ENCODE data around the gene UBASH3A. TPM values are rescaled to one million over a fixed set of nuclear protein-coding genes. Genes with fewer than 3 reads are reported as not detected.

UBASH3A gene
- polyA plus RNA-seq, 2 of the 4 experiments (the other 2 are of a cell fraction), result not detected

GRCh38 chr21:42465803-42466127, 62.1 kb downstream of the UBASH3A start:
- 78% methylated on average over 3 of the region's 3 CpGs for WGBS (ENCODE audit: missing lambda C conversion rate)
- Histone ChIP-seq H3K4me1 (no peaks in the 10 kb centered on the region), H3K4me2 (no peak overlapping the region), H3K4me3 (no peak overlapping the region), H3K27ac (no peak overlapping the region), H3K9me3 (no peaks in the 10 kb centered on the region)
- ATAC-seq (no peak), FAIRE-seq (no peak), DNase-seq (ENCODE audit: low read depth in 1 of 2, low spot score in 1 of 2) (no peak)
- TF ChIP-seq CBX2 (IDR thresholded peaks at IDR 0.05; ENCODE audit: borderline replicate concordance, low read depth), result no peak
- no peak for TF ChIP-seq KDM1A (IDR thresholded peaks at IDR 0.05; ENCODE audit: low read depth)
- no peak for TF ChIP-seq JUNB (IDR thresholded peaks at IDR 0.05)
- no peak for TF ChIP-seq EHF (CRISPR knock-in tag; IDR thresholded peaks at IDR 0.05)
- POLR2A ChIA-PET, result no interaction called here
- CTCF ChIA-PET, result no interaction called here

DNA sequence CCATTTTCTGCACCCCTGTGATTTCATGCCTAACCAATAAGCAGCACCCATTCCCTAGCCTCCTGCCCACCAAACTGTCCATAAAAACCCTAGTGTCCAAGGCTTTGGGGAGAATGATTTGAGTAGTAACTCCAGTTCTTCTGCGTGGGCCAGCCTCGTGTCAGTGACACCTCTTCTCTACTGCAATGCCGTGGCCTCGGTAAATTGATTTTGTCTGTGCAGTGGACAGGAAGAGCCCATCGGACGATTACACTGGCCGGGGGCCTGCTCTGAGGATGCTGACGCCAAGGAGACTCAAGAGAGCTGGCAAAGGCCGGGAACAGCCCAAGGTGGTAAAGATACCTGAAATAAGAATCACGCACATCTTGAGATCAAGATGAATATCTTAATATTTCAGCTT, 63.0 kb downstream of the UBASH3A start:
- 87% methylated on average over 6 of the region's 10 CpGs for WGBS (ENCODE audit: missing lambda C conversion rate)
- FAIRE-seq, result no peak
- POLR2A ChIA-PET, result no interaction called here

DNA sequence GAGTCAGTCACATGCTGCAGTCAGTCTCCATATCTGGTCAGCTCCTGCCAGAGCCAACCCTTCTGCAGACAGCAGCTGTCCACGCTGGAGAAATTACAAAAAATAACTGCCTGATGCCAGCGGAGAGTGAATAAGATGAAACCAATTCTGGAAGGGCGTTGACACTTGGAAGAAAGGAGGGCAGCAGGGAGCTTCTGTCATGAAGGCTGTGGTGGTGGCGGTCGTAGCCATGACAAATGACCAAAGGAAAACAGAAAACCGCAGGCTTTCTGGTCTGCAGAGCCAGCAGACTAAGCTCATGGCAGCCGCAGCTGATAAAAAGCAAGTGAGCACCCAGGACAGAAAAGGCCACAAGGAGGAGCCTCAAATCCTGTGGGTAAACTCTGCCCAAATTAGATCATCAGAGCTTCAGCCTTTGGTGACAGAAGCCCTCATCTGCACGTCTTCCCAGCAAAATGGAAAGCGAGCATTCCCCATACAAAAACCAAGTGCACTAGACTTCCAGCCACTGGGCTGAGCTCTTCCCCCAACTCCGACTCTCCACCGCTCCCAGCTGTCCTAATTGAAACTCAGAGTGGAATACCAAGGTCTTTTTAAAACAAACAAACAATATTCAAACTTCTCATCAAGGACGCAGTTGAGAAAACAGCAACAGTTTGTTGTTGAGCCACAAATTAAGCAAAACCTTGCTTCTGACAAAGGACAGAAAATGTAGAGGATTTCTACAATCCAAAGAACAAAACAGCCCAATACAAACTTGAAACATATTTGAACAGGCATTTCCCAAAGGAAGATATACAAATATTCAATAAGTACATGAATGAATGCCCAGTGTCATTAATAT, 63.7 kb downstream of the UBASH3A start:
- DNase-seq (ENCODE audit: low read depth in 1 of 2, low spot score in 1 of 2) (peak in 1 of 2 experiments; percentile 19), FAIRE-seq (no peak), ATAC-seq (no peak; a peak in 1 of 6 replicates)
- POLR2A ChIA-PET, result no interaction called here
- Histone ChIP-seq H3K27ac (no peak overlapping the region), H3K9me3 (no peaks in the 10 kb centered on the region), H3K4me2 (no peak overlapping the region), H3K4me3 (no peak overlapping the region), H3K4me1 (no peaks in the 10 kb centered on the region)
- TF ChIP-seq PBX3 (IDR thresholded peaks at IDR 0.05), result no peak
- TF ChIP-seq NR3C1 (IDR thresholded peaks at IDR 0.05), result no peak
- TF ChIP-seq, protein P1, sequence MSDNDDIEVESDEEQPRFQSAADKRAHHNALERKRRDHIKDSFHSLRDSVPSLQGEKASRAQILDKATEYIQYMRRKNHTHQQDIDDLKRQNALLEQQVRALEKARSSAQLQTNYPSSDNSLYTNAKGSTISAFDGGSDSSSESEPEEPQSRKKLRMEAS (IDR thresholded peaks at IDR 0.05), result no peak
- peak in 1 of 2 experiments; percentile 16; a peak in 1 of 5 replicates for TF ChIP-seq RAD21 (conservative IDR thresholded peaks at IDR 0.05 in 1 of 2, IDR thresholded peaks at IDR 0.05 in 1 of 2)
- TF ChIP-seq CHD2 (IDR thresholded peaks at IDR 0.05; ENCODE audit: low read length, partially characterized antibody), result no peak
- no peak for TF ChIP-seq E2F6 (IDR thresholded peaks at IDR 0.05; ENCODE audit: borderline replicate concordance, low read depth)
- TF ChIP-seq CHD4 (IDR thresholded peaks at IDR 0.05; ENCODE audit: borderline replicate concordance), result no peak
- no peak for TF ChIP-seq KDM1A (IDR thresholded peaks at IDR 0.05; ENCODE audit: low read depth)
- WGBS (ENCODE audit: missing lambda C conversion rate), result 72% methylated on average over 12 of the region's 12 CpGs
- CTCF ChIA-PET, result interaction anchor here (0.7 to 1.5 kb wide), 5 partner anchors 11 to 71 kb away, joined by 3 to 4 read pairs (median 3); no protein-coding TSS in a partner anchor

More for the DNA sequence above, 63.0 kb downstream of the UBASH3A start:
- Histone ChIP-seq H3K4me3 (no peak overlapping the region), H3K4me1 (no peaks in the 10 kb centered on the region), H3K27ac (no peak overlapping the region), H3K4me2 (no peak overlapping the region), H3K9me3 (no peaks in the 10 kb centered on the region)
- no peak for ATAC-seq
- TF ChIP-seq HOXB5 (CRISPR knock-in tag; IDR thresholded peaks at IDR 0.05) (no peak), ZC3H11A (IDR thresholded peaks at IDR 0.05) (no peak), CEBPB (IDR thresholded peaks at IDR 0.05) (no peak), JUNB (IDR thresholded peaks at IDR 0.05) (no peak), ZSCAN20 (CRISPR knock-in tag; IDR thresholded peaks at IDR 0.05) (no peak), NR3C1 (IDR thresholded peaks at IDR 0.05) (no peak), EHMT2 (IDR thresholded peaks at IDR 0.05; ENCODE audit: low read depth) (no peak), POLR2A (IDR thresholded peaks at IDR 0.05; ENCODE audit: low read length) (no peak)
- no peak for DNase-seq (ENCODE audit: low read depth in 1 of 2, low spot score in 1 of 2)
- CTCF ChIA-PET, result interaction anchor here (0.7 to 1.5 kb wide), 4 partner anchors 12 to 72 kb away, joined by 3 to 4 read pairs (median 4); no protein-coding TSS in a partner anchor

DNA sequence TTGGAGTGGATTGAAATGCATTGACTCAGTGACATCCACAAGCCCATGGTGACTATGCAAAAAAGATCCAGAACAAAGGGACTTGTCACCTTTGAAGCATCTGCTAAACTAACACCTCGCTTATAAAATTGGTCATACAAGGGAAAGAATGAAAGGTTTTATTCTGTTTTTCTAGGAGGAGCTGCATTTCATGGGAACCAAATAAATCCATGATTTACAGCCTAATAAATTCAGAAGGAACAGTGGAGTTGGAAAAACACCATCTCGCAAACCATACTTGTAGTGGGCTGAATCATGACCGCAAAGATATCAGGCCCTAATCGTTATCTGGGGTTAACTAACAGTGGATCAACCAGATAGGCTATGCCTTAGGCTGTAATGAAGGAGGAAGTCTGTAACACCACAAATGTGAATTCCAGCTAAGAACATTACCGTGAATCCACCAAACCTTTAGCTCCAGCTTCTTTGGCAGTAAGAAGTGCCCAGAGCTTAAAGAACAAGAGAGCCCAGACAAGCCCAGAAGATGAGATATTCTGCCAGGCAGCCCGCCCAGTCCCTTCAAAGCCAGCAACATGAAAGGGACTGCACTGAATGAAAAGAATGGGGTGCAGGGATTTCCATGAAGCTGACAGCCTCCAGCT, 64.9 kb downstream of the UBASH3A start:
- H3K4me2 ChIP-seq, result no peak overlapping the region
- H3K27ac ChIP-seq, result no peak overlapping the region
- no peak for DNase-seq (ENCODE audit: low read depth in 1 of 2, low spot score in 1 of 2)
- TF ChIP-seq BHLHE40 (IDR thresholded peaks at IDR 0.05; ENCODE audit: low read depth, low read length), result no peak
- TF ChIP-seq MAFK (IDR thresholded peaks at IDR 0.05; ENCODE audit: partially characterized antibody), result no peak
- no peak for TF ChIP-seq BCL3 (IDR thresholded peaks at IDR 0.05)
- TF ChIP-seq JUNB (IDR thresholded peaks at IDR 0.05), result no peak
- TF ChIP-seq MYC (IDR thresholded peaks at IDR 0.05; ENCODE audit: borderline replicate concordance, low read length), result no peak
- TF ChIP-seq KDM1A (IDR thresholded peaks at IDR 0.05; ENCODE audit: low read depth), result no peak
- TF ChIP-seq RFX5 (IDR thresholded peaks at IDR 0.05), result no peak
- TF ChIP-seq POLR2AphosphoS2 (conservative IDR thresholded peaks at IDR 0.05; ENCODE audit: low read length), result no peak
- TF ChIP-seq E2F6 (IDR thresholded peaks at IDR 0.05; ENCODE audit: borderline replicate concordance, low read depth), result no peak
- H3K9me3 ChIP-seq, result no peaks in the 10 kb centered on the region
- no peak for ATAC-seq
- CTCF ChIA-PET, result interaction anchor here (1.4 to 1.5 kb wide), 2 partner anchors 13 to 14 kb away, joined by 3 to 4 read pairs; no protein-coding TSS in a partner anchor
- H3K4me1 ChIP-seq, result peaks cover 2% of the 10 kb centered on the region
- POLR2A ChIA-PET, result no interaction called here
- FAIRE-seq, result no peak
- WGBS (ENCODE audit: missing lambda C conversion rate), result 82% methylated on average over 6 of the region's 6 CpGs
- H3K4me3 ChIP-seq, result no peak overlapping the region

Data from A549 (cell line).